Measurements from ENCODE around the gene LANCL1.

The LANCL1 gene

DNA sequence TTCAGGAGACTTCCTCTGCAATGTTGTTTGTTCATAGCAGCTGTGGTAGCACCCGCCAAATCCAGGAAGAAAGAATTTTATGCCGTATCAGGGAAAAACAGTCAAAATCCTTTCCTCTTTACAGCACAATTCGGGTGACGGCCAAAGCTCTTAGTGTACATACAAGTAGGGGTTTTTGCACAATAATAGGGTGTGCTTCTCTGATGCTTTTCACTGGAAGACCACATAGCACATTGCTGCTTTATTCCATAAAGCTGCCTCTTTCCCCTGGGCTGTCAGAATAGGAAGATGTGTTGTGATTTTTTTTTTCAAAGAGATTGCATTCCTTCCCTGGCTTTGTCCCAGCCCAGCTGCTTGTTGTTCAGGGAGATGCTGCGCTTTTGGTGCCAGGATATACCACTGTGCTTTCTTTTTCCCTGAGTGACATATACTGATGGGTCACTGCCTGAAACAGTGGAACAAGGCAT, 27.2 kb upstream of the LANCL1 start:
- TF ChIP-seq, protein P1, sequence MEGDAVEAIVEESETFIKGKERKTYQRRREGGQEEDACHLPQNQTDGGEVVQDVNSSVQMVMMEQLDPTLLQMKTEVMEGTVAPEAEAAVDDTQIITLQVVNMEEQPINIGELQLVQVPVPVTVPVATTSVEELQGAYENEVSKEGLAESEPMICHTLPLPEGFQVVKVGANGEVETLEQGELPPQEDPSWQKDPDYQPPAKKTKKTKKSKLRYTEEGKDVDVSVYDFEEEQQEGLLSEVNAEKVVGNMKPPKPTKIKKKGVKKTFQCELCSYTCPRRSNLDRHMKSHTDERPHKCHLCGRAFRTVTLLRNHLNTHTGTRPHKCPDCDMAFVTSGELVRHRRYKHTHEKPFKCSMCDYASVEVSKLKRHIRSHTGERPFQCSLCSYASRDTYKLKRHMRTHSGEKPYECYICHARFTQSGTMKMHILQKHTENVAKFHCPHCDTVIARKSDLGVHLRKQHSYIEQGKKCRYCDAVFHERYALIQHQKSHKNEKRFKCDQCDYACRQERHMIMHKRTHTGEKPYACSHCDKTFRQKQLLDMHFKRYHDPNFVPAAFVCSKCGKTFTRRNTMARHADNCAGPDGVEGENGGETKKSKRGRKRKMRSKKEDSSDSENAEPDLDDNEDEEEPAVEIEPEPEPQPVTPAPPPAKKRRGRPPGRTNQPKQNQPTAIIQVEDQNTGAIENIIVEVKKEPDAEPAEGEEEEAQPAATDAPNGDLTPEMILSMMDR (IDR thresholded peaks at IDR 0.05; ENCODE audit: low read depth, low read length), result no peak
- no peak for TF ChIP-seq EZH2phosphoT487 (IDR thresholded peaks at IDR 0.05; ENCODE audit: low read depth)
- no peaks in the 10 kb centered on the region for H4K20me1 ChIP-seq (ENCODE audit: insufficient read depth, low read length)

DNA sequence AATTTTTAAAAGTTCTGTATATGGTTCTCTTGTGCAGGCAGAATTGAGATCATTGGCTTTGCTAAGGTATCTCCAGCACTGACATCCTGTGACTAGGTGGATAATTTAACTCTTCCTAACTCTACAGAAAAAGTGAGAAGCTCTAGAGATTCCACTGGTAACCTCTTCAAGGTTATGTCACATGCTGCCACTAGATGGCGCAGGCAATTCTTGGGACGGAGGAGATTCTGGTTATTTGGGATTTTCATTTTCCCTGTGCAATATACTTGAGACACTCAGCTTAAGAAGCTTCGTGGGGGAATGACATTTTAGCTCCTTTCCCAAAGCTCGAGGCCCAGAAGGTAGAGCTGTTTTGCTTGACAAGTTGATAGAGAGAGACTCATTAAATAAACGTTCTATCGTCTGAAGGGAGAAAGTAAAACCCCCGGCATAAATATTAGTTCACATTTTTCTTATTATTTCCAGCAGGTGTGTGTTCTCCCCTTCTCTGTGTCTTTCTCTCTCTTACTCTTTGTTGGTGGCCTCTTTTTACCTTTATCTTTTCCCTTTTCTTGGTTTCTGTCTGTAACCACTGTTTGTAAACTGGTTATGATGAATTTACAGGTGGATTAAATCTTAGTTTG, 26.6 kb upstream of the LANCL1 start:
- H3K79me2 ChIP-seq (ENCODE audit: low read length), result no peaks in the 10 kb centered on the region

More for the DNA sequence above, 27.2 kb upstream of the LANCL1 start:
- H3K27me3 ChIP-seq (ENCODE audit: low read depth, low read length), result no peaks in the 10 kb centered on the region
- no peaks in the 10 kb centered on the region for H3K9me3 ChIP-seq (ENCODE audit: insufficient read depth, low read length)
- H3K36me3 ChIP-seq (replicated peaks; ENCODE audit: low read depth, low read length), result no peaks in the 10 kb centered on the region
- H3K4me3 ChIP-seq (ENCODE audit: low read length), result peak overlapping the region; percentile 79; the same call in 1 of the 2 replicates
- peak overlapping the region; percentile 96; the same call in 1 of the 2 replicates for H2AFZ ChIP-seq (ENCODE audit: low read depth, low read length)
- H3K4me2 ChIP-seq (ENCODE audit: low read length), result peak overlapping the region; percentile 86
- no peaks in the 10 kb centered on the region for H3K79me2 ChIP-seq (ENCODE audit: low read length)
- H3K9ac ChIP-seq (ENCODE audit: low read length), result no peak overlapping the region
- no peak overlapping the region for H3K27ac ChIP-seq (ENCODE audit: low read length)
- H3K4me1 ChIP-seq (ENCODE audit: low read length), result peaks cover 3% of the 10 kb centered on the region; the same call in 1 of the 2 replicates

DNA sequence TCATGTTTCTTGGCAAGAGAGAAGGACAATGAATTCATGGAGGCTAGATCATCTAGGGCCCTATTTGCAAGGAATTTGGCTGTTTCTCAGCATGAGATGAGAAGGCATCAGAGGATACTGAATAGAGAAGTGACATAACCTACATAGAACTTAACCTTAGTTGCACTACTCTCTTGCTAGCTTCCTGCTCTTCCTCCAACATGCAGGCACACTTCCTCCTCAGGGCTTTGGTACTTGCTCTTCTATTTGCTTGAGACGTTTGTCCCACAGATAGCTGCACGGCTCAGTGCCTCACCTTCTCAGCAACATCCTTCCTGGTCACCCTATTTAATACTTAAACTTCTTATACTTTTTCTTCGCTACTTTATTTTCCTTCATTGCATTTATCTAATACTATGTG, 20.0 kb upstream of the LANCL1 start:
- Histone ChIP-seq H3K4me1 (ENCODE audit: low read length) (peaks cover 2% of the 10 kb centered on the region; the same call in 1 of the 2 replicates), H3K9me3 (ENCODE audit: insufficient read depth, low read length) (no peaks in the 10 kb centered on the region), H3K36me3 (replicated peaks; ENCODE audit: low read depth, low read length) (no peaks in the 10 kb centered on the region), H2AFZ (ENCODE audit: low read depth, low read length) (no peak overlapping the region), H3K27ac (ENCODE audit: low read length) (no peak overlapping the region), H3K4me3 (ENCODE audit: low read length) (no peak overlapping the region), H4K20me1 (ENCODE audit: insufficient read depth, low read length) (no peaks in the 10 kb centered on the region), H3K79me2 (ENCODE audit: low read length) (no peaks in the 10 kb centered on the region), H3K27me3 (ENCODE audit: low read depth, low read length) (no peaks in the 10 kb centered on the region), H3K4me2 (ENCODE audit: low read length) (no peak overlapping the region), H3K9ac (ENCODE audit: low read length) (no peak overlapping the region)
- TF ChIP-seq, protein P1 (IDR thresholded peaks at IDR 0.05; ENCODE audit: low read depth, low read length), result no peak
- TF ChIP-seq EZH2phosphoT487 (IDR thresholded peaks at IDR 0.05; ENCODE audit: low read depth), result no peak

More for the DNA sequence above, 26.6 kb upstream of the LANCL1 start:
- peak overlapping the region; percentile 86 for H3K4me2 ChIP-seq (ENCODE audit: low read length)
- H3K9ac ChIP-seq (ENCODE audit: low read length), result peak overlapping the region; percentile 42
- no peaks in the 10 kb centered on the region for H4K20me1 ChIP-seq (ENCODE audit: insufficient read depth, low read length)
- H3K4me3 ChIP-seq (ENCODE audit: low read length), result peak overlapping the region; percentile 79
- H3K36me3 ChIP-seq (replicated peaks; ENCODE audit: low read depth, low read length), result no peaks in the 10 kb centered on the region
- no peaks in the 10 kb centered on the region for H3K27me3 ChIP-seq (ENCODE audit: low read depth, low read length)
- H3K27ac ChIP-seq (ENCODE audit: low read length), result no peak overlapping the region
- no peaks in the 10 kb centered on the region for H3K9me3 ChIP-seq (ENCODE audit: insufficient read depth, low read length)
- peak overlapping the region; percentile 96 for H2AFZ ChIP-seq (ENCODE audit: low read depth, low read length)
- H3K4me1 ChIP-seq (ENCODE audit: low read length), result peaks cover 3% of the 10 kb centered on the region; the same call in 1 of the 2 replicates
- no peak for TF ChIP-seq EZH2phosphoT487 (IDR thresholded peaks at IDR 0.05; ENCODE audit: low read depth)
- TF ChIP-seq, protein P1 (IDR thresholded peaks at IDR 0.05; ENCODE audit: low read depth, low read length), result peak; percentile 95

DNA sequence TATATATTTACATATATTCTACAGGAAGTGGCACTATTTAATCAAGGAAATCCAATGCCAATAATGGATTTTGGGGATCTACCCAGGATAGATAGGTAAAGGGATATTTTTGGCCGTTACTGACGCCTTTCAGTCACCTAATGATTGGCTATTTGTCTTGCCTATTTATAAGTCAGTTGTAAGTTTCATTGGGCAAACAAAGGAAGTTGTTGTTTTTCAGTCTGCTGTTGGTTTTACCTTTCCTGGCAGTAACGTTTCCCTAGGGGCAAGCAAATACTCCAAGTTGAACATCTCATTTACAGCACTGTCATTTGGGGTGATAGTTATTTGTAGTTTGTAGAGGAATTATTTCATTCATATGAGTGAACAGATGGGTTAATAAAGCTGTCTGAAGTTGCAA, 17.0 kb upstream of the LANCL1 start:
- TF ChIP-seq, protein P1 (IDR thresholded peaks at IDR 0.05; ENCODE audit: low read depth, low read length), result no peak
- no peak for TF ChIP-seq EZH2phosphoT487 (IDR thresholded peaks at IDR 0.05; ENCODE audit: low read depth)
- Histone ChIP-seq H2AFZ (ENCODE audit: low read depth, low read length) (no peak overlapping the region), H3K9ac (ENCODE audit: low read length) (no peak overlapping the region), H4K20me1 (ENCODE audit: insufficient read depth, low read length) (no peaks in the 10 kb centered on the region), H3K27ac (ENCODE audit: low read length) (no peak overlapping the region), H3K4me3 (ENCODE audit: low read length) (no peak overlapping the region), H3K4me1 (ENCODE audit: low read length) (peaks cover 2% of the 10 kb centered on the region; the same call in 1 of the 2 replicates), H3K9me3 (ENCODE audit: insufficient read depth, low read length) (no peaks in the 10 kb centered on the region), H3K36me3 (replicated peaks; ENCODE audit: low read depth, low read length) (no peaks in the 10 kb centered on the region), H3K79me2 (ENCODE audit: low read length) (no peaks in the 10 kb centered on the region), H3K27me3 (ENCODE audit: low read depth, low read length) (no peaks in the 10 kb centered on the region), H3K4me2 (ENCODE audit: low read length) (no peak overlapping the region)
